Sigmoid colon (tissue), 7 donors: Measurements from ENCODE around the gene STPG1. TPM values are rescaled to one million over a fixed set of nuclear protein-coding genes. Genes with fewer than 3 reads are reported as not detected.

Source experiments
- DNase-seq: peaks from one replicate; pipeline ENCODE4 v3.0.0-alpha.2; 2019
- H3K27ac ChIP-seq, 4 donors: fragments of 200-600 bp; sonication (generic); one replicate each; pipeline ENCODE4 v1.5.1; 2016 to 2019; ENCODE audit warnings: mild to moderate bottlenecking in 1 of 4
- H3K27me3 ChIP-seq, 3 donors: fragments of 200-600 bp; sonication (generic); one replicate each; pipeline ENCODE4 v1.5.1; 2019; ENCODE audit warnings: mild to moderate bottlenecking in 1 of 3
- H3K36me3 ChIP-seq, 4 donors: fragments of 200-600 bp; sonication (generic); one replicate each; pipeline ENCODE4 v1.5.1; 2016 to 2019
- H3K4me1 ChIP-seq, 4 donors: fragments of 200-600 bp; sonication (generic); one replicate each; pipeline ENCODE4 v1.5.1; 2017 to 2019
- H3K4me3 ChIP-seq, 4 donors: fragments of 200-600 bp; sonication (generic); one replicate each; pipeline ENCODE4 v1.5.1; 2017 to 2019; ENCODE audit warnings: mild to moderate bottlenecking in 2 of 4, moderate library complexity in 1 of 4
- H3K9me3 ChIP-seq, 4 donors: fragments of 200-600 bp in 3 of 4; sonication (generic) in 3 of 4; one replicate each; pipeline versions ENCODE4 v1.5.1 to v1.6.1; 2013 to 2019
- CTCF ChIP-seq, 4 experiments: fragments of 450-650 bp in 3 of 4; fragments of 200-600 bp in 1 of 4; IDR thresholded peaks; one replicate each; pipeline ENCODE4 v1.5.1; 2016 to 2019; ENCODE audit warnings: antibody characterized with exemption in 4 of 4, mild to moderate bottlenecking in 3 of 4, moderate library complexity in 2 of 4
- EP300 ChIP-seq, 4 donors: sonication (generic); formaldehyde crosslinking; IDR thresholded peaks; one replicate each; pipeline ENCODE4 v1.6.1; 2017; ENCODE audit warnings: antibody characterized with exemption in 4 of 4
- POLR2A ChIP-seq, 2 donors: fragments of 450-650 bp; IDR thresholded peaks; one replicate each; pipeline ENCODE4 v1.6.1; 2016; ENCODE audit warnings: antibody characterized with exemption in 2 of 2, mild to moderate bottlenecking in 2 of 2, moderate library complexity in 2 of 2
- POLR2AphosphoS5 ChIP-seq, 4 donors: sonication (generic); formaldehyde crosslinking; IDR thresholded peaks; one replicate each; pipeline ENCODE4 v1.6.1; 2017; ENCODE audit warnings: antibody characterized with exemption in 4 of 4
- WGBS, 2 donors: extraction: QIAGEN DNeasy Blood & Tissue Kit; methylation state at CpG; one replicate each; pipeline ENCODE4 v1.1.7; 2013; 5-methylcytosine and 5-hydroxymethylcytosine counted together
- intact Hi-C: fragments of 100-400 bp; cut with DNase I; formaldehyde crosslinking; loops from one replicate; pipeline ENCODE4 v1.15.1; 2023
- polyA plus RNA-seq, 3 donors: library from polyadenylated mRNA; stranded (reverse); fragments of 200-250 nt; gene quantifications; one replicate each; pipeline ENCODE4 v1.2.3, GENCODE V29; 2013
- total RNA-seq, 4 donors: library from RNA; depleted of rRNA; stranded (reverse); fragments of >200 nt; gene quantifications; one replicate each; pipeline ENCODE4 v1.1.0, GENCODE V29; 2016
- donor health status: healthy with polysubstance abuse.
- donor health status: Bipolar disorder and iron deficiency.
- donor health status: healthy.

Gene STPG1
- total and polyA plus RNA-seq, 7 donors: 2.3 to 12.7 (median 4.6) TPM

GRCh38 chr1:24373710-24374109, 39.9 kb downstream of the STPG1 start:
- no peaks in the 10 kb centered on the region for H3K4me1 ChIP-seq
- H3K27me3 ChIP-seq: no peaks in the 10 kb centered on the region
- intact Hi-C loops: no loop called here
- no peak for DNase-seq
- H3K27ac ChIP-seq: no peak overlapping the region
- TF ChIP-seq POLR2A (IDR thresholded peaks at IDR 0.05) (no peak), EP300 (IDR thresholded peaks at IDR 0.05) (no peak), CTCF (IDR thresholded peaks at IDR 0.05) (no peak), POLR2AphosphoS5 (IDR thresholded peaks at IDR 0.05) (no peak)
- H3K4me3 ChIP-seq: no peak overlapping the region
- 90 to 95% methylated on average over 8 of the region's 8 CpGs for WGBS, 2 donors
- H3K36me3 ChIP-seq: peaks cover 0 to 32% (median 0%) of the 10 kb centered on the region in 4 donors
- H3K9me3 ChIP-seq: no peaks in the 10 kb centered on the region

GRCh38 chr1:24373044-24373443, 40.5 kb downstream of the STPG1 start:
- 78 to 90% methylated on average over 7 of the region's 7 CpGs for WGBS, 2 donors
- no peak for DNase-seq
- H3K27ac ChIP-seq: no peak overlapping the region

DNA sequence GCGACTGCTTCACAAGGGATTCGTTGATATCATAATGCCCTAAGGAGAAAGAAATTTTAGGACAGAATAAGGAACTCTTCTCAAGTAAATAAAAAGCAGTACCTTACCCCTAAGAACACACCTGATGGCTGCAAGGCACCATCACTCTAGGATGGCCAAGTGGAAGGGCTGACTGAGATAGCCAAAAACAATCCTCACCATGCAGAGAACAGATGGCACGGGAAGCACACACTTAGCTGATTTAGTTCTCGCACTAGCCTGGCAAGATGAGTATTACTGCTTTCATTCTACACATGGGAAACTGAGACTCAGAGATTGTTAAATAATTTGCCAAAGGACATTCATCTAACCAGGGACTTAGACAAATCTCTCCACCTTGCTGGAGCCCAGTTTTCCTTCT, 43.8 kb downstream of the STPG1 start:
- TF ChIP-seq EP300 (IDR thresholded peaks at IDR 0.05) (no peak), POLR2AphosphoS5 (IDR thresholded peaks at IDR 0.05) (no peak), POLR2A (IDR thresholded peaks at IDR 0.05) (no peak), CTCF (IDR thresholded peaks at IDR 0.05) (no peak)
- Histone ChIP-seq H3K27ac (no peak overlapping the region), H3K4me1 (no peaks in the 10 kb centered on the region), H3K36me3 (peaks cover 0 to 34% (median 0%) of the 10 kb centered on the region in 4 donors), H3K9me3 (no peaks in the 10 kb centered on the region), H3K4me3 (no peak overlapping the region), H3K27me3 (no peaks in the 10 kb centered on the region)
- intact Hi-C loops: no loop called here
- 95 to 97% methylated on average over 4 of the region's 4 CpGs for WGBS, 2 donors
- no peak for DNase-seq

More at GRCh38 chr1:24373044-24373443, 40.5 kb downstream of the STPG1 start:
- no peak overlapping the region for H3K4me3 ChIP-seq
- intact Hi-C loops: no loop called here
- H3K27me3 ChIP-seq: no peaks in the 10 kb centered on the region
- TF ChIP-seq POLR2A (IDR thresholded peaks at IDR 0.05) (no peak), POLR2AphosphoS5 (IDR thresholded peaks at IDR 0.05) (no peak), EP300 (IDR thresholded peaks at IDR 0.05) (no peak), CTCF (IDR thresholded peaks at IDR 0.05) (no peak)
- H3K4me1 ChIP-seq: no peaks in the 10 kb centered on the region
- peaks cover 0 to 33% (median 0%) of the 10 kb centered on the region in 4 donors for H3K36me3 ChIP-seq
- H3K9me3 ChIP-seq: no peaks in the 10 kb centered on the region

- intact Hi-C loops: no loop called here
- no peak for TF ChIP-seq CTCF (IDR thresholded peaks at IDR 0.05)
- TF ChIP-seq EP300 (IDR thresholded peaks at IDR 0.05): no peak
- no peak for TF ChIP-seq POLR2AphosphoS5 (IDR thresholded peaks at IDR 0.05)
- no peak for TF ChIP-seq POLR2A (IDR thresholded peaks at IDR 0.05)
- Histone ChIP-seq H3K9me3 (no peaks in the 10 kb centered on the region), H3K36me3 (peaks cover 0 to 34% (median 0%) of the 10 kb centered on the region in 4 donors), H3K27ac (no peak overlapping the region), H3K27me3 (no peaks in the 10 kb centered on the region), H3K4me1 (no peaks in the 10 kb centered on the region), H3K4me3 (no peak overlapping the region)
- DNase-seq: peak; percentile 72
- WGBS, 2 donors: 94 to 95% methylated on average over 4 of the region's 4 CpGs
Measured at GRCh38 chr1:24369199-24369598, 44.4 kb downstream of the STPG1 start.

DNA sequence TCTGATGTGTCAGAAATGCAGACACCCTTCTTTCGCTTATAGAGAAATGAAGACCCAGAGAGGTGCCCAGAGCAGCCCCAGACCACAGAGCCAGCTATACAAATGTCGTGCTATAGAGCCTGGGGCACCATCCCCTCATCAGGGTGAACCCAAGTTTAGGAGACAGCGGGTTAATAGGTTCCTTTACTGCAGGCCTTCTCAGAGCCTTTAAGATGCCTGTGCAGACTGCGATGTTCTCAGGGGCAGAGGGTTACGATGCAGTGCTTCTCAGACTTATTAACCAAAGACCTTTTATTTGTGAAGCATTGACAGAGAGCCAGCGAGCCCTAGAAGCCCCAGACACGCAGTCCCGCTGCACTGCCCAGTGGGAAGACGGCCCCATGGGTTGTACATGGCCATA, 46.9 kb downstream of the STPG1 start:
- Histone ChIP-seq H3K36me3 (peaks cover 0 to 21% (median 0%) of the 10 kb centered on the region in 4 donors), H3K4me1 (no peaks in the 10 kb centered on the region), H3K4me3 (no peak overlapping the region), H3K27ac (no peak overlapping the region), H3K27me3 (no peaks in the 10 kb centered on the region), H3K9me3 (no peaks in the 10 kb centered on the region)
- 59 to 86% methylated on average over 9 of the region's 9 CpGs for WGBS, 2 donors
- TF ChIP-seq CTCF (IDR thresholded peaks at IDR 0.05) (no peak), POLR2AphosphoS5 (IDR thresholded peaks at IDR 0.05) (no peak), EP300 (IDR thresholded peaks at IDR 0.05) (no peak)
- intact Hi-C loops: no loop called here
- no peak for DNase-seq
